ENCODE data around the gene HOXC6. TPM values are rescaled to one million over a fixed set of nuclear protein-coding genes. Genes with fewer than 3 reads are reported as not detected.

Gene HOXC6
- total RNA-seq, 1 donor = 1.7 TPM

DNA sequence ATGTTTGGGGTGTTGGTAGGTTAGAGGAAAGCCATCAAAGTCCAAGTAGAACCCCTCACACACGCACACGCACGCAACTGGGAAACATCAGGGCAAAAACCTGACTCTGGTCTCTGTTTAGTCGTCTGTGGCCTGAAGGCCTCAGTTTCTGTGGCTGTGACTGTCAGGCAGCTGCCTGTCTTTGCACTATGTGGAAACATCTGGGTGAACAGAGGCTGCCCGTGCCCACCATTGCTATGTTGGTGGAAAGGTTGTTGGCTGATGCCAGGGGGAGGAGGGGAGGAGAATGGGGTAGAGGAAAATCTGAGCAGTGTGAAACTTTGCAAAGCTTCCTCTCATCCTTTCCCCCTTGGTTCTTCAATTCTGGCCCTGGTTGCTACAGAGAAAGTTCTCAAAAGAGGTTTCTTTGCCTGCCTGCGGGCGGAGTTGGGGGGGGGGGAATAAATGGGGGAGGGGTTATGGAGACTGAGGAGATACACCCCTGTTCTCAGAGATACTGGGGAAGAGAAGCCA is 35.8 kb upstream of the HOXC6 start:
- H3K4me3 ChIP-seq (ENCODE audit: low read depth, low read length) = no peak overlapping the region
- no peak for DNase-seq (ENCODE audit: low read depth)
- TF ChIP-seq, protein P1, sequence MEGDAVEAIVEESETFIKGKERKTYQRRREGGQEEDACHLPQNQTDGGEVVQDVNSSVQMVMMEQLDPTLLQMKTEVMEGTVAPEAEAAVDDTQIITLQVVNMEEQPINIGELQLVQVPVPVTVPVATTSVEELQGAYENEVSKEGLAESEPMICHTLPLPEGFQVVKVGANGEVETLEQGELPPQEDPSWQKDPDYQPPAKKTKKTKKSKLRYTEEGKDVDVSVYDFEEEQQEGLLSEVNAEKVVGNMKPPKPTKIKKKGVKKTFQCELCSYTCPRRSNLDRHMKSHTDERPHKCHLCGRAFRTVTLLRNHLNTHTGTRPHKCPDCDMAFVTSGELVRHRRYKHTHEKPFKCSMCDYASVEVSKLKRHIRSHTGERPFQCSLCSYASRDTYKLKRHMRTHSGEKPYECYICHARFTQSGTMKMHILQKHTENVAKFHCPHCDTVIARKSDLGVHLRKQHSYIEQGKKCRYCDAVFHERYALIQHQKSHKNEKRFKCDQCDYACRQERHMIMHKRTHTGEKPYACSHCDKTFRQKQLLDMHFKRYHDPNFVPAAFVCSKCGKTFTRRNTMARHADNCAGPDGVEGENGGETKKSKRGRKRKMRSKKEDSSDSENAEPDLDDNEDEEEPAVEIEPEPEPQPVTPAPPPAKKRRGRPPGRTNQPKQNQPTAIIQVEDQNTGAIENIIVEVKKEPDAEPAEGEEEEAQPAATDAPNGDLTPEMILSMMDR (IDR thresholded peaks at IDR 0.05; ENCODE audit: insufficient read depth, low read depth, low read length) = no peak

- DNase-seq (ENCODE audit: low read depth) = no peak
- TF ChIP-seq, protein P1 (IDR thresholded peaks at IDR 0.05; ENCODE audit: insufficient read depth, low read depth, low read length) = no peak
- H3K4me3 ChIP-seq (ENCODE audit: low read depth, low read length) = no peak overlapping the region
Measured at GRCh38 chr12:53993162-53994008, 34.9 kb upstream of the HOXC6 start.

- TF ChIP-seq, protein P1 (IDR thresholded peaks at IDR 0.05; ENCODE audit: insufficient read depth, low read depth, low read length) = no peak
- no peak for DNase-seq (ENCODE audit: low read depth)
- H3K4me3 ChIP-seq (ENCODE audit: low read depth, low read length) = peak overlapping the region; percentile 60
Measured at GRCh38 chr12:53994009-53994263, 34.3 kb upstream of the HOXC6 start.

DNA sequence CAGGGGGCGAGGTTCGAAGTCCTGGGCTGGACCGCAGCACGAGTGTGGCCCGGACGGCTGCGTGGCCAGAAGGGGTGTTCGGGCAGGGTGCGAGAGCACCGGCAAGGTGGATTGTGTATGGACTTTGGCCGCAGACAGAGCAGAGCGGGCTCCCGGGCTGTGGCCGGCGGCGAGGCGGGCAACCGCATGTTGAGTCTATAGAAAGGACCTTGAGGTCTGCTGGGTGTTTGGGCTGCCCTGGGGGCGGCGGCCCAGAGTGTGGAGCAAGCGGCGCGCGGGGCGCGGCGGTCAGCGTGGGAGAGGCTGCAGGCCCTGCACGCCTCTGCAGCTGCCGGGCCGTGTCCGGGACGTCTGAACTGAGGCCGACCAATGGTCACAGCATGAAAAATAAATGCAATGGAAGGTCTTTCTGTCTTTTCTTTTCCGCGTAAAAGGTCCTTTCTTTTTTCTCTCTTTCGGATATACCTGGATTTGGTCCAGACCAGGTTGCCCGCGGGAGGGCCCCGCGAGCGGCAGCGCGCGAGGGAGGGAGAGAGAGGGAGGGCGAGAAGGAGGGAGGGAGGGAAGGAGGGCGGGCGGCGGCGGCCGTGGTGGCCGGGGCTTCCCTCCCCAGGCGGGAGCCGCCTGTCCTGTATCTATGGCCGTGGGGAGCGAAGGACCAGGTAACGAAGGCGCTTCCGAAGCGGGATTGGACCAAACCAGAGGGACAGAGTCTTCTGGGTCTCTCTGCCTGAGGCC is 33.8 kb upstream of the HOXC6 start:
- peak; percentile 54 for DNase-seq (ENCODE audit: low read depth)
- peak overlapping the region; percentile 60 for H3K4me3 ChIP-seq (ENCODE audit: low read depth, low read length)
- TF ChIP-seq, protein P1 (IDR thresholded peaks at IDR 0.05; ENCODE audit: insufficient read depth, low read depth, low read length) = no peak

DNA sequence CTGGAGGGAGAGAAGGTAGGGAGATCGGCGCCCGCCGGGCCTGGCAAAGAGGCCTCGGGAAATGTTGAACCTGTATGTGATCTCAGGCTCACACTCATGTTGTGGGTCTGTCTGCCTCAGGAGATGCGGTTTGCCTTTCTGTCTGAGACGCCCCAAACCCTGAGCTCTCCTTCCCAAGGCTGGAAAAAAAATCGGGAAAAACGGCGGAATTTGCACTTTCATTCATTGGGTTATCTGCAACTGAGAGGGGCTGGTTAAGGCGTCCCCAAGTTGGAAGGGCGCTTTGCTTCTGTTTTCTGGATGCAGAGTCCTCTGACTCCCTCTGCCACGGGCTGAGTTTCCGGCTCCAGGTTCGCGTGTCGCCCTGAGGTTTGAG is 33.2 kb upstream of the HOXC6 start:
- no peak for DNase-seq (ENCODE audit: low read depth)

GRCh38 chr12:53995378-53996239 is 32.6 kb upstream of the HOXC6 start:
- TF ChIP-seq, protein P1 (IDR thresholded peaks at IDR 0.05; ENCODE audit: insufficient read depth, low read depth, low read length) = no peak
- peak overlapping the region; percentile 60 for H3K4me3 ChIP-seq (ENCODE audit: low read depth, low read length)
- DNase-seq (ENCODE audit: low read depth) = peak; percentile 79

More for the DNA sequence above, 33.2 kb upstream of the HOXC6 start:
- H3K4me3 ChIP-seq (ENCODE audit: low read depth, low read length) = peak overlapping the region; percentile 60
- TF ChIP-seq, protein P1 (IDR thresholded peaks at IDR 0.05; ENCODE audit: insufficient read depth, low read depth, low read length) = no peak

Measured in fibroblast of villous mesenchyme (primary cell).